RWPE2 (cell line): ENCODE measurements around the gene HEATR5A.
"Not testable (repeated sequence)": the region's sequence is repeated elsewhere in the genome, so short reads cannot be mapped to it uniquely, and the experiment has no call there.

Source experiments
- ATAC-seq: fragments of 200-7000 bp; cut with Tn5 transposase; 3 replicates; pipeline ENCODE4 v1.9.1; 2021; ENCODE audit warnings: low read depth
- DNase-seq: peaks from one replicate; pipeline ENCODE4 v3.0.0-alpha.2; 2020; ENCODE audit warnings: low spot score
- H3K27ac ChIP-seq: fragments of 450-650 bp; 2 replicates; pipeline ENCODE4 v1.5.1; 2017; ENCODE audit warnings: mild to moderate bottlenecking; ENCODE audit not compliant: poor library complexity, severe bottlenecking
- H3K27me3 ChIP-seq: fragments of 250-450 bp; sonication (Bioruptor Pico); 2 replicates; pipeline ENCODE4 v1.5.1; 2021; ENCODE audit warnings: mild to moderate bottlenecking, moderate library complexity; ENCODE audit not compliant: insufficient read depth, poor library complexity, severe bottlenecking
- H3K36me3 ChIP-seq: fragments of 250-450 bp; sonication (Bioruptor Pico); 2 replicates; pipeline ENCODE4 v1.5.1; 2020; ENCODE audit warnings: low read depth, mild to moderate bottlenecking, moderate library complexity
- H3K4me1 ChIP-seq: fragments of 250-450 bp; sonication (Bioruptor Pico); 2 replicates; pipeline ENCODE4 v1.5.1; 2021; ENCODE audit warnings: mild to moderate bottlenecking, moderate library complexity; ENCODE audit not compliant: insufficient read depth, poor library complexity, severe bottlenecking
- H3K4me3 ChIP-seq: fragments of 250-450 bp; sonication (Bioruptor Pico); 2 replicates; pipeline ENCODE4 v1.5.1; 2021; ENCODE audit warnings: mild to moderate bottlenecking, moderate library complexity; ENCODE audit not compliant: severe bottlenecking
- H3K9me3 ChIP-seq: fragments of 250-450 bp; sonication (Bioruptor Pico); 2 replicates; pipeline ENCODE4 v1.5.1; 2021; ENCODE audit warnings: mild to moderate bottlenecking, moderate library complexity; ENCODE audit not compliant: severe bottlenecking
- CTCF ChIP-seq: fragments of 450-650 bp; IDR thresholded peaks from one replicate; pipeline ENCODE4 v1.5.1; 2017; ENCODE audit warnings: mild to moderate bottlenecking, moderate library complexity; ENCODE audit not compliant: poor library complexity, severe bottlenecking

HEATR5A gene

DNA sequence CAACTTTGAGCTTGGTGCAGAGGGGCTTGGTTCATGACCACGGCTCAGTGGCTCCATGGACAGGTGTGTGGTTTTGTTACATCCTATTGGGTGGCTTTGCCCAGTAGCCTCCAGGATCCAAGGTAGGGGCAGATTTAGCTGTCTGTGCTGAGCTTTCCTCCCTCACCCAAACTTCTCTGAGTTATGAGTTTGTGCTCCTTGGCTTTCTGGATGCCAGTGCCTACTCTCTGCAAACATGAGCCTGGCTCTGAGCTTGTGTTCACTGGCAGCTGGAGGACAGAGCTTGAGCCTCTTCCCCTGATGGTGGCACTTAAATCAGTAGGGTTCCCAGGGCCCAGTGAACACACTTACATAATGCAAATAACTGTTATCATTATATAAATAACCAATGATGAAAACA, 167.5 kb downstream of the HEATR5A start:
- H3K27me3 ChIP-seq = no peaks in the 10 kb centered on the region
- no peak overlapping the region for H3K27ac ChIP-seq
- ATAC-seq (no peak), DNase-seq (no peak)
- no peak overlapping the region for H3K4me3 ChIP-seq
- no peaks in the 10 kb centered on the region for H3K36me3 ChIP-seq
- H3K4me1 ChIP-seq = no peaks in the 10 kb centered on the region
- TF ChIP-seq CTCF = no peak
- no peaks in the 10 kb centered on the region for H3K9me3 ChIP-seq

DNA sequence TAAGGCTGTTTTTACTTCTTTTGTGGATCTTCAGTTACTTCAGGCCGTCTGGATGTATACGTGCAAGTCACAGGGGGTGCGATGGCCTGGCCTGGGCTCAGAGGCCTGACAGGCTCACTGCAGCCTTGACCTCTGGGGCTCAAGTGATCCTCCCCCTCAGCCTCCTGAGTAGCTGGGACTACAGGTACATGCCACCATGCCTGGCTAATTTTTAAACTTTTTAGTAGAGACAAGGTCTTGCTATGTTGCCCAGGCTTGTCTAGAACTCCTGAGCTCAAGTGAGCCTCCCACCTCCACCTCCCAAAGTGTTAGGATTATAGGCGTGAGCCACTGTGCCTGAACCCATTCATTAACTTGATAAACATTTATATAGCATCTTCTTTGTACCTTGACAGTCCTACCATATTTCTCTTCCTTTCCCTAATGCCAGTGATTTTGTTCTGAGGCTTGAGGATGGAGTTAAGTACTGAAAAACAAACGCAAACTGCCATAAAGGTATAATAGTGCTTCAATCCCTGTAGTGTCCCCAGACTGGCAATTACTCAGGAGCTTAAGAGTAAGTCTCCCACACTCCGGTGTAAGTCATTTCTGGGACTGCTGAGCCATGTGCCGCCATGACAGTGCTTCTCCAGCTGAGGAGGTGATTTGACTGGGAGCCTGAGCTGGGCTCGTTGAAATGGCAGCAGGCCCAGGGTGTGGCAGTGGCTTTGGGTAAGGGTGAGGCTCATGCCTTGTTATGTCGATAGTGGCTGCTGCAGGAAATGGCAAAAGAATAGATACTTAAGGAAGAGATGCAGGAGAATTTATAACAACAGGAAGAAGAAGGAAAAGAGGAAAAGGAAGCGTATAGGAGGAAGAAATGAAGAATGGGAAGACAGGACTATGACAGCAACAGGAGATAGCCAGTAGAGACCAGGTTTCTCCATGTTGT, 169.1 kb downstream of the HEATR5A start:
- Histone ChIP-seq H3K4me1 (no peaks in the 10 kb centered on the region), H3K4me3 (no peak overlapping the region), H3K27me3 (no peaks in the 10 kb centered on the region), H3K27ac (no peak overlapping the region), H3K9me3 (no peaks in the 10 kb centered on the region), H3K36me3 (no peaks in the 10 kb centered on the region)
- ATAC-seq = no peak
- no peak for DNase-seq
- no peak for TF ChIP-seq CTCF

- H3K4me1 ChIP-seq = peaks cover 18% of the 10 kb centered on the region
- no peak for ATAC-seq
- H3K9me3 ChIP-seq = no peaks in the 10 kb centered on the region
- no peak overlapping the region for H3K4me3 ChIP-seq
- no peak for DNase-seq
- no peaks in the 10 kb centered on the region for H3K36me3 ChIP-seq
- H3K27ac ChIP-seq = peak overlapping the region; percentile 40
- no peak for TF ChIP-seq CTCF
- H3K27me3 ChIP-seq = no peaks in the 10 kb centered on the region
Observed at GRCh38 chr14:31244626-31245025, 175.7 kb downstream of the HEATR5A start.

DNA sequence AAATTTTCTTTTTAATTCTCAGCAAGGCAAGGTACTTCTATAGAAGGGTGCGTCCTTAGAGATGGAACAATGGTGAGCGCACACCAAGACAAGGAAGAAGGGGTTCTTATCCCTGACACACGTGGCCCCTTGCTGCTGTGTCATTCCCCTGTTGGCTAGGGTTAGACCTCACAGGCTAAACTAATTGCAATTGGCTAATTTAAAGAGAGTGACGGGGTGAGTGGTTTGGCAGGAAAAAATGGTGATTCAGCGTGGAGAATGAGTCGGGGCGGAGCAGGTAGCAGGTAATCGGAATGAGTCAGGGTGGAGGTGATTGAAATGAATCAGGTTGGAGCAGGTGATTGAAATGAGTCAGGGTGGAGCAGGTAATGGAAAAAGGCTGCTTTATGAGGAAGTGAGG, 176.5 kb downstream of the HEATR5A start:
- TF ChIP-seq CTCF = no peak
- Histone ChIP-seq H3K9me3 (no peaks in the 10 kb centered on the region), H3K27ac (peak overlapping the region; percentile 40), H3K36me3 (no peaks in the 10 kb centered on the region), H3K4me1 (peaks cover 18% of the 10 kb centered on the region), H3K27me3 (no peaks in the 10 kb centered on the region), H3K4me3 (no peak overlapping the region)
- DNase-seq = peak; percentile 91
- ATAC-seq = peak; percentile 97

GRCh38 chr14:31242161-31242940, 178.0 kb downstream of the HEATR5A start:
- not testable (repeated sequence) for H3K9me3 ChIP-seq, H3K27ac ChIP-seq, DNase-seq, ATAC-seq, H3K4me3 ChIP-seq, H3K36me3 ChIP-seq, H3K27me3 ChIP-seq
- peaks cover 18% of the 10 kb centered on the region for H3K4me1 ChIP-seq
